ENCODE measurements around the gene AP1S1.
A peak's percentile ranks its signal among the peaks of the same experiment; 100 is the strongest.
"Not testable (repeated sequence)": the region's sequence is repeated elsewhere in the genome, so short reads cannot be mapped to it uniquely, and the experiment has no call there.

AP1S1 gene

DNA sequence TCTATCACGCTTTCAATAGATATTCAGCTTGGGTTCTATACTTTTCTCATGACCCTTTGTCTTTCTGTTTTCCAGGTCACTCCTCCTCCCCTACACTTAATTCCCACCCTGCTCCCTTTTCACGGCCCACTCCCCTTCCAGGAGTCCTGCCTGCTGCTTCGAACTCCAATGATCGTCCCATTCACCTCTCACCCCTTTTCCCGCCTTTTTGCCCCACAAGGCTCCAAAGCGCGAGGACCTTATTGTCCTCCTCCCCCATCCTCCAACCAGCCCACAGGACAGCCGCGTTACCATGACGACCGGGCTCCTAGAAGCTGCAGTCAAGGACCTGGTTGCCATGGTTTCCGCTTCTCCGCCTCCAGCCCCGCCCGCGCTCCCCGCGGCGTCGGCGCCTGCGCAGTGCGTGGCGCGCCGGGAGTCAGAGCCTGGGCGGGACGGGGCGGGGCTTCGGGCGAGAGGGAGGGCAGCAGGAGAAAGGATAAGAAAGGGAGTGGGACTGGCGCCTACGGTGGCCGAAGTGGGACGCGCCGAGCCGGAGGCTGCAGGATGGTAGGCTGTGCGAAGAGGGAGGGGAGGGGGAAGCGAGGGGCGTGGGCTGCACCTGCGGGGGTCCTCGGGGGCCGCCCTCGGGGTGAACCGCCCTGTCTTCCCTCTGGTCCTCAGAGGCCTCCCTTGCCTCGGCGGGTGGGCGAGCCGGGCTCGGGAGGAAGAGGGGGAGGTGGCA lies at the start of gene AP1S1:
AP1S1 (plus strand) TSS at position 508 of the 724 bp plus-strand sequence; CDS start at position 547, 39 bp downstream.
- DNase-seq: peak; percentile 39 to 98 (median 86)

DNA sequence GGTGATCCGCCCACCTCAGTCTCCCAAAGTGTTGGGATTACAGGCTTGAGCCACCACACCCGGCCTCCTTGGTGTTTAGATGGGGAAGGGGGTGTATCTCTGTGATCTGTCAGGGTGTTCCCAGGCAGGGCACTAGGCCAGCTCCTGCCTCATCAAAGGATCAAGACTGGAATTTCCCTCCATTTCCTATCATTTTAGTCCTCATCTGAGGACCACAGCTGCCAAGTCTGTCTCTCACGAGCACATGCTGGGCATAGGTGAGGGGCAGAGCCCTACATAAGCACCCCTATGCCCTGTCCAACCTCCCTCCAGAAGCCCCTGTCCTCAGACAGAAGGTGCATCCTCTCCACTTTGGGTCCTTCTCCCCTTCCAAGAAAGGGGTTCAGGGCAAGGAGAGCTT lies 49.5 kb upstream of the AP1S1 start:
- no peak for DNase-seq

DNA sequence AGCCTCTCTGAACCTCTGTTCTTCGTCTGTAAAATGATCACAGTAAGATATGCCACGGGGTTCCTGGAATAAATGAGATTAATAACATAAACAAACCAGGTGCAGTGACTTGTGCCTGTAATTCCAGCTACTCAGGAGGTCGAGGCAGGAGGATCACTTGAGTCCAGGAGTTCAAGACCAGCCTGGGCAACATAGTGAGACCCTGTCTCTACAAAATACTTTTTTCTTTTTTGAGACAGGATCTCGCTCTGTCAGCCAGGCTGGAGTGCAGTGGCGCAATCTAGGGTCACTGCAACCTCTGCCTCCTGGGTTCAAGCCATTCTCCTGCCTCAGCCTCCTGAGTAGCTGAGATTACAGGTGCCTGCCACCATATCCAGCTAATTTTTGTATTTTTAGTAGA lies 49.0 kb upstream of the AP1S1 start:
- not testable (repeated sequence) for DNase-seq

DNA sequence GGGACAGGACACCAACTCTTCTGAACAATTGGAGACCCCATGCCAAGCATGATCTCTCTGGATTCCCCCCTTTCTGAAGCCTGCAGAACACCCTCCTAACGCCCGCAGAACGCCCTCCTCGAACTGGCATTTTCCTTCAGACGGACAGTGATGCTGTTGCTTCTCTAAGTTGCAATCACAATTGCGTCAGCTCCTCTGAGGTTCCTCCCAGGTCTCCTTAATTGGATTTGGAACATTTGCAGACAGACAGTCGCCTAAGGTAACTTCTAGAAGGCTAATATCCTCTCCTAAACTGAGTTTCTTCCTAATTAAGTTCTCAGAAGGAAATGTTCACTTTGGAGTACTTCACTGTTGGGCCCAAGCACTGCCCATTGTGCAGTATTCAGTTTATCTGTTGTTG lies 47.9 kb upstream of the AP1S1 start:
- no peak for DNase-seq

DNA sequence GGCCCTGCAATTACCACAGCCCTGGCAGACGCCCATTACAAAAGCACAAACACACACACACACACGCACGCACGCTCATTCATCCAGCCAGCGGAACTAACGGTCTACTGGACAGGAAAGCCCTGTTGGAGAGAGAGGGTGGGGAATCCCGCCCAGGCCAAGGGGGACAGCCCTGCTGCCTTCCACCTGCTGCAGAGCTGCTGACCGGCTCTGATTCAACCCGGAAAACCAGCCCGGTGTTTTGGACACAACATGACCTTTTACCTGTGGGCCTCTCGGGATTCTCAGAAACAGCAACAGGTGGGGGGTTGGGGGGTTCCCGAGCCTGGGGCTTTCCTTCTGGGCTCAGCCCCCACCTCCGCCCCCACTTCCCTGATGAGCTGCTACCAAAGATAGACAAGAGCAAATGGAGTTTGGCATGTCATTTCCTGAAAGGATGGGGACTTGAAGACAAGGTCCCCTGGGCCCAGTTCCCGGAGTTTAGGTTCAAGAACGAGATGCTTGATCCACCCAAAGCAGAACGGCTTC lies 45.9 kb upstream of the AP1S1 start:
- DNase-seq: peak in 8 of 14 donors; percentile 5 to 43 (median 26)

DNA sequence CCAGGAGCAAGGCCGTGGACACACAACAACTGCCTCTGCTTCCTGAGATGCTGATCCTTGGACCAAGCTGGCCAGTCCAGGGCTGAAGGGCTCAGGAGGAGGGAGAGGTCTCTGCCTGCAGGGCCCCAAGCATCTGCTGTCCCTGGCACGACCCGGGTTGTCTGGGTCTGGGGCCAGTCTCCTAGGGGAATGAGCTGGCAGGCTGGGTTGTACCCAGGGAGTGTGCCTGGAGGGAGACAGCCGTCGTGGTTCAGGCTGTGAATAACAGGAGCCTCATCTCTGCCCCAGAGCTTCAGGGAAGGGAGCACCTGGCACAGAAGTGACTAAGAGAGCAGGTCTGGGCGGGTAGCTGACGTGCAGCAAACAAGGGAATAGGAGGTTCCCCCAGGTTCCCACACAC lies 45.3 kb upstream of the AP1S1 start:
- DNase-seq: peak in 2 of 14 donors; percentile 4 to 11

DNA sequence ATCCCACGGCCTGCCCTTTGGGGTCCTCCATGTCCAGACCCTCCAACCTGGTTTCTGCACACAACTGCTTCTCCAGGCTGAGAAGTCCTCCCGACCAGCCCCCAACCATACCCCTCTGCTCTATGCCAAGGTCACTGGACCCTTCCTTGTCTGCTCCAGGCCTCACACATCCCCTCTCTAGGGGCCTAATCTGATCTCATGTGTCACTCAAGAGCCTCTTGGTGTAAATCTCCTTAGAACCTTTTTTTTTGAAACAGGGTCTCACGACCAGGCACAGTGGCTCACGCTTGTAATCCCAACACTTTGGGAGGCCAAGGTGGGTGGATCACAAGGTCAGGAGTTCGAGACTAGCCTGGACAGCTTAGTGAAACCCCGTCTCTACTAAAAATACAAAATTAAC lies 44.9 kb upstream of the AP1S1 start:
- no peak for DNase-seq

DNA sequence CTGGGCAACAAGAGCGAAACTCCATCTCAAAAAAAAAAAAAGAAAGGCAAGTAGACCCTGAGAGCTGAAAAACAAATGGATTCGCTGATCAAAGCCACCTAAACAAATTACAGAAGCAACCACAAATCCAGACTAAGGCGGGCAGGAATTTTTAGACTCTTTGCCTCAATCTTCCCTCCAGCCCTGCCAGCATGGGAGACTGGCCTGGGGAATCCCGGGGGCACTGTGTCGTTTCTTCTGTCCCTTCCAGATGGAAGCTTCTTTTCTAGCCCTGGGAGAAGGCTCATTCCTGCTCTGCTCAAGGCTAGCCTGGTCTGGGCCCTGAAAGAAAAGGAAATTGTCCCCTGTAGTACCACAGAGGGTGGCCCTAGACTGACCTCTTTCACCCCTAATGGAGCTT lies 43.0 kb upstream of the AP1S1 start:
- no peak for DNase-seq

DNA sequence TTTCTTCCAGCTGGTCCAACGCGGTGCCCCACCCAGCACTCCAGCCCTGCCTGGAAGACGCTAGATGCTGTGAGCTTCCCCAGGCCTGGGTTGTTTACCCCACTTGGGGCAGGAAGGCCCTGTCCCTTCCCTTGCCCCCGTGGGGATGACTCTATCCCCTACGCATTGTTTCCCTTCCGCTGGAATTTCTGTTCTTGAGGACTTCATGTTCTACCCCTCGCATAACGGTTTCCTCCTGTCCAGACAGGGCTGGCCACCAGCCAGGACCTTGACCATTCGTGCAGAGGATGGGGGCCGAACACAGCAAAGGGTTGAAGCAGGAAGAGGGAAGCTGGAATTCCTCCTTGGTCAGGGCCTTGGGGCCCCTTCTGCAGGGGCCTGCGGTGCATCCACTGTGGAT lies 42.0 kb upstream of the AP1S1 start:
- peak in 6 of 14 donors; percentile 7 to 36 (median 14) for DNase-seq

DNA sequence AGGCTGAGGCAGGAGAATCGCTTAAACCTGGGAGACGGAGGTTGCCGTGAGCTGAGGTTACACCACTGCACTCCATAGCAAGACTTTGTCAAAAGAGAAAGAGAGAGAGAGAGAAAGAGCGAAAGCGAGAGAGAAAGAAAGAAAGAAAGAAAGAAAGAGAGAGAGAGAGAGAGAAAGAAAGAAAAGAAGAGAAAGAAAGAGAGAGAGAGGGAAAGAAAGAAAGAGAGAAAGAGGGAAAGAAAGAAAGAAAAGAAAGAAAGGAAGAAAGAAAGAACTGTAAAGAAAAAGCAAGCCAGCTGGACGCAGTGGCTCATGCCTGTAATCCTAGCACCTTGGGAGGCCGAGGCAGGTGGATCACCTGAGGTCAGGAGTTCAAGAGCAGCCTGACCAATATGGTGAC lies 41.1 kb upstream of the AP1S1 start:
- not testable (repeated sequence) for DNase-seq

DNA sequence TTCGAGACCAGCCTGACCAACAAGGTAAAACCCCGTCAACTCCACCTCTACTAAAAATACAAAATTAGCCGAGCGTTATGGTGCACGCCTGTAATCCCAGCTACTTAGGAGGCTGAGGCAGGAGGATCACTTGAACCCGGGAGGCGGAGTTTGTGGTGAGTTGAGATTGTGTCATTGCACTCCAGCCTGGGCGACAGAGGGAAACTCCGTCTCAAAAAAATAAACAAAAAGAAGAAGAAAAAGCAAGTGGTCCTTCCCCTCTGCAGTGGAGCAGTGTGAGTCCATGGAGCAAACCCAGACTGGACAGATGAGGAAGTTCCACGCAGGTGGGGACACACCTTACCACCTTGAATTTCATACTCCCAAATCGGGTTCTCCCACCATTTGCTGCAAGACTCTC lies 40.4 kb upstream of the AP1S1 start:
- DNase-seq: no peak

DNA sequence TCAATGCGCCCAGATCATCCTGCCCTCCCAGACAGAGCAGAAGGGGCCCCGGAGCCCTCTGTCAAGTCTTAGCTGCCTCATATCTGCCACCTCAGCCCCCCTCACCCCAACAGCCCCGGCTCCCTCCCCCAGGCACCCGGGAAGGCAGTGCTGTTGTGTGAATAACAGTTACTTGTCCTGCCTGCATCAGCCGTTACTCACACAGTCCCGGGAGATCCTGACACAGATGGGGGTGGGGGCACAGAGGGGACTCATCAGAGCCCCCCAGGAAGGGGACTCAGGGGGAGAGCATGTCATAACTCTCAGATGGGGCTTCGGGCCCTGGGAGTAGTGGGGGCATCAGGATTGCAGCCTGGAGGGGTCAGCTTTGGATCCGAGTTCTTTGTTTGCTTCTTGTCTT lies 39.8 kb upstream of the AP1S1 start:
- DNase-seq: no peak

DNA sequence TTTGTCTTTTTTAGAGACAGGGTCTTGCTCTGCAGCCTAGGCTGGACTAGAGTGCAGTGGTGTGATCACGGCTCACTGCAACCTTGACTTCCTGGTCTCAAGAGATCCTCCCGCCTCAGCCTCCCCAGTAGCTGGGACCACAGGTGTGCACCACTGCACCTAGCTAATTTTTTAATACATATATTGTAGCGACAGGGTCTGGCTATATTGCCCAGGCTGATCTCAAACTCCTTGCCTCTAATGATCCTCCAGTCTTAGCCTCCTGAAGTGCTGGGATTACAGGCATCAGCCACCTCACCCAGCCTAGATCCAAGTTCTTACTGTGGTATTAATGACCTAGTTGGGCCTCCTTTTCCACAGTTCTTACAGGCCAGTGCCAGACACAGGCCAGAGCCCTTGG lies 39.1 kb upstream of the AP1S1 start:
- no peak for DNase-seq

DNA sequence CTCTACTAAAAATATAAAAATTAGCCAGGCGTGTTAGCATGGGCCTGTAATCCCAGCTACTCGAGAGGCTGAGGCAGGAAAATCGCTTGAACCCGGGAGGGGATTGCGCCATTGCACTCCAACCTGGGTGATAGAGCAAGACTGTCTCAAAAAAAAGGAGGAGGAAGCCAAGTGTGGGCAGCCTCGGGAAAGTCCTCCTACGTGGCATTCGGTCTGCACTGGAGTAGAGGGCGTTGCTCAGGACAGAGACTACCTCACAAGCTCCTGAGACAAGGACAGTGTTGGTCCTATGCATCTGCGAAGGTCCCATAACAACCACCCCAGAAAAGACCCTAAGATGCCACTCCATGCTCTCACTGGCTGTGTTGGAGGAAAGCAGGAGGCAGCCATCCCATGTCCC lies 37.4 kb upstream of the AP1S1 start:
- DNase-seq: no peak

DNA sequence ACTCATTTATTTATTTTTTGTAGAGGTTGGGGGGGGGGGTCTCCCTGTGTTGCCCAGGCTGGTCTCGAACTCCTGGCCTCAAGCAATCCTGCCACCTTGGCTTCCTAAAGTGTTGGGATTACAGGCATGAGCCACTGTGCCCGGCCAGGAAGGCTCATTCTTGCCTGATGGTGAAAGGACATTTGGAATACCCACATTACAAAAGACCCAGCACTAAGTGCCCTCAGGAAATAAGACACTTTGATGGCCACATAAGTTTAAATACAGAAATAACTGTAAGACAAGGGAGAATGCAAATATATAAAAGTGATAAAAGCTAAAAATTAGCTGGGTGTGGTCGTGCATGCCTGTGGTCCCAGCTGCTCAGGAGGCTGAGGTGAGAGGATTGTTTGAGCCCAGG lies 35.4 kb upstream of the AP1S1 start:
- DNase-seq: no peak

DNA sequence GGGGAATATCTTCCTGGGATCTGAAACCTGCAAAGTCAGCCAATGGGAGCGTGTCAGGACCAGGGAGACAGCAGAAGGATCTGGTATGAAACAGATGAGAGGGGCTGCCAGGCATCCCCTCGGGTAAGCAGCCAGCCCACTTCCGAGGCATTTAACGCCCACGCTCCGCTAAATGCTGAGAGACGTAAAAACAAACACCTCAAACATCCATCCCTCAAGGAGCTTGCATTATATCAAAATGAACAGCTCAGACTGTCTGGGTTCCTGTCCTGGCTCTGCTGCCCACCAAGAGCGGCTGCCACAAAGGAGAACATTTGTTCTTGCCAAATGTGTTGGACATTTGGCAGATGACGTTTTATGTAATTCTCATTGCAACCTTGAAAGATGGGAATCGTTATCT lies 34.4 kb upstream of the AP1S1 start:
- no peak for DNase-seq

DNA sequence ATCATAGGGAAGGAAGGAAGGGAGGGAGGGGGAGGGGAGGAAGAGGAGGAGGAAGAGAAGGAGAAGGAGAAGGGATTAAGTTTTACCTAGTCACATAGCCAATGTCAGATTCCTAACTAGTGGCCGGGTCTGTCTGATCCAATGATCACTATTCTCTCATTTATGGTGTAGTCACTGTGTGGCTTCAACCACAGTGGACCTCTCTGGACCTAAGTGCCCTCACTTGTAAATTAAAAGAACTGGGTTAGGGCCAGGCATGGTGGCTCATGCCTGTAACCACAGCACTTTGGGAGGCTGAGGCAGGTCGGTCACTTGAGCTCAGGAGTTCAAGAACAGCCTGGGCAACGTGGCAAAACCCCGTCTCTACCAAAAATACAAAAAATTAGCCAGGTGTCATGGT lies 34.0 kb upstream of the AP1S1 start:
- no peak for DNase-seq

DNA sequence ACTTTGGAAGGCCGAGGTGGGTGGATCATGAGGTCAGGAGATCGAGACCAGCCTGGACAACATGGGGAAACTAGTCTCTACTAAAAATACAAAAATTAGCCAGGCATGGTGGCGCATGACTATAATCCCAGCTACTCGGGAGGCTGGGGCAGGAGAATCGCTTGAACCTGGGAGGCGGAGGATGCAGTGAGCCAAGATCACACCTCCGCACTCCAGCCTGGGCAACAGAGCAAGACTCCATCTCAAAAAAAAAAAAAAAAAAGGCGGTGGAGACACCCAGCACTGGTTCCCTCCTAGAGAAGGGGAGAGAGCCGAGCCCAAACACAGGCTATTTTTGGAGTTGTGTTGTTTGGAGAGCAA lies 32.7 kb upstream of the AP1S1 start:
- DNase-seq: not testable (repeated sequence)

DNA sequence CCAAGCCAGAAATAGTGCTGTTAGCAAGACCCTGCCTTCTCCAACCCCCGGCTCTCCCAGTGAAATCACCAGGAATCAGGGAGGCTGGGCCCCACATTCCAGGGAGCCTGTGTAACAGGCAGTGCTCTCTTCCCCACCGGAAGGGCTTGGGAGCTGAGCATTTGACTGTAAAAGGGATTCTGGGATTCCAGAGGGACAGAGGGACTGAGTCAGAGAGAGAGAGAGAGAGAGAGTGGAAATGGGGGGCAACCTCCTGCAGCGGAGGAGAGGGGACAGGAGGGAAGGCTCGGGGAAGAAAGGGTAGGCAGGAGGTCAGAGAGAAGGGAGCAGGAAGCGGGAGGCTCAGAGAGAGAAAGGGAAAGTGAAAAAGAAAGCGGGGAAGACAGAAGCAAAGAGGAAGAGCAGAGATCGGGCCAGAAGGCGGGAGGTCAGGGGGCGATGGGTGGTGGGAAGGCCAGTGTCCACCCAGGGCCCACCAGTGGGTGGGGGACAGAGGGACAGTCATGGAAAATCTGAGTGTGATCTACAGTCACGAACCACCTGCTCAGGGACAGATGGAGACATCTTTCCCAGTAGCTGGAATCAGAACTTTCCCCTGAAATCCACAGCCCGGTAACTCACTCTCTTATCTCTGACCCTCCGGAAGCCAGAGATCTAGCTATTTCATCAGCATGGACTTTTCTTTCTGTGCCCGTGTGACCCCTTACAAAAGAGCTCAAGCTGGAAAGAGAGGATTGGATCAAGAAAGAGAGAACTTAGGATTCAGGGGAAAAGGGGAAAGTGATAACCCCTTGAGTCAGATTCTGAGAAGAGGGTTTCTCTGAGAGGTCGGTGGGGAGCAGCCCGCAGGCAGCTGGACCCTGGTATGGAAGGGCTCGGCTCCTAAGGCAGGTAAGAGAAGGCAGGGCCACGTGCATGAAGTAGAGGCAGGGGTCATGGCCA lies 32.0 kb upstream of the AP1S1 start:
- no peak for DNase-seq

DNA sequence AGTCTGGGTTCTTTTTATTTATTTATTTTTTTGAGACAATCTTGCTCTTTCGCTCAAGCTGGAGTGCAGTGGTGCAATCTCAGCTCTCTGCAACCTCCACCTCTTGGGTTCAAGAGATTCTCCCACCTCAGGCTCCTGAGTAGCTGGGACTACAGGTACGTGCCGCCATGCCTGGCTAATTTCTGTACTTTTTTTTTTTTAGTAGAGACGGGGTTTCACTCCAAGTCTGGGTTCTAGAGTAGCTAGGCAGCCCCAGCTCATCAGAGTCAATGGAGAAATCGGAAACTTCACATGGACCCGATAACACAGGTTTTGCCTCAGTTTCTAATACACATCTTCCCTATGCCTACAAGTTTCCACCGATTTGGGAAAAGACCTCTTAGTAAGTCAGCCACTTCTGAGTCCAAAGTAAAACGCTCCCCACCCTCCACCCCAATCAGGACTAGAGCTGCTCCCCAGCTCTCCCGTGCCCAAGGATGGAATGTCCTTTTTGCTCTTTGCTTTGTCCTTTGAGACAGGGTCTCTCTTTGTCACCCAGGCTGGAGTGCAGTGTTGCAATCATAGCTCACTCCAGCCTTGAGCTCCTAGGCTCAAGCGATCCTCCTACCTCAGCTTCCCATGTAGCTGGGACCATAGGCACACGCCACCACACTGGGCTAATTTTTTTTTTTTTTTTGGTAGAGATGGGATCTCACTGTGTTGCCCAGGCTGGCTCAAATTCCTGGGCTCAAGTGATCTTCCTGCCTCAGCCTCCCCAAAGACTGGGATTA lies 31.2 kb upstream of the AP1S1 start:
- DNase-seq: no peak

DNA sequence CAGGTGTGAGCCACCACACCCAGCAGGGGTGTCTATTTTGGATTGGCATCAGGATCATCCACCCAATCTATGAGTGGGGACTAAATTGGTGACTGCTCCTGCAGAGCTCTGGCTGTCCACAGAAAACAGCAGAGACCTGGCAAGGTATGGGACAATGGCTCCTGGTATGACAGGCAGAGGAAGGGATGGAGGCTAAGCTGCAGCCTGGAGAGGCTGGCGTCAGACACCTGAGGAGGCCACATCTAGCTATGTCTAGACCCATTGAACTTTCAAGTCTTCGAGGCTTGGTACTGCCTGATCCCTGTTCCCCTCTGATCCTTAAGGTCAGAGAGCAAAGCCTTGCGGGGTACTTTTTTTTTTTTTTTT lies 30.6 kb upstream of the AP1S1 start:
- no peak for DNase-seq

DNA sequence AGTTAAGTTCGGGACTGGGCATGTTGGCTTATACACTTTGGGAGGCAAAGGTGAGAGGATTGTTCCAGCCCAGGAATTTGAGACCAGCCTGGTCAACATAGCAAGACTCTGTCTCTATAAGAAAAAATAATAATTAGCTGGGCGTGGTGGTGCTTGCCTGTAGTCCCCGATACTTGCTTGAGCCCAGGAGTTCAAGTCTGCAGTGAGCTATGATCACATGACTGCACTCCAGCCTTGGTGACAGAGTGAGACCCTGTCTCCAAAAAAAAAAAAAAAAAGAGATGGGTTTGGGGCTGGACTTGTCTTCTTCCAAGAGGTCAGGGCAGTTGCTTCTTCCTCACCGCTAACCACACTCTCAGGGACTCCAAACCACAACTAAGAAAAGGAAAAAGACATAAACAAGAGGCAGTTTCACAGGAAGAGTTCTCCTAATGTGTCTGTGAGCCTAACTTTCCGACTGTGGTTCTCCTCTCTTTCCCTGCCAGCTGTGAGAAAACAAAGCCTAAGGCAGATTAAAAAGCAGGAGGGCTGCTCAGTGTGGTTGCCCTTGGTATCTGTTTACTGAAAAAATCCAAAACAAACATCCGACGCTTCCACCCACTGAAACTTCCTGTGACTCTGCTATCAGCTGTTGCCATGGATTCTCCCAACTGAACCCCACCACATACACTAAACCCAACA lies 29.8 kb upstream of the AP1S1 start:
- no peak for DNase-seq

Data from C1 segment of cervical spinal cord (tissue), 14 donors.